Measurements from ENCODE around the gene LZTFL1.
"Not testable (repeated sequence)": the region's sequence is repeated elsewhere in the genome, so short reads cannot be mapped to it uniquely, and the experiment has no call there.

Gene LZTFL1

GRCh38 chr3:45864760-45865519 lies 23.0 kb upstream of the LZTFL1 start:
- no peak for DNase-seq (ENCODE audit: low spot score)

GRCh38 chr3:45861043-45861719 lies 19.3 kb upstream of the LZTFL1 start:
- DNase-seq (ENCODE audit: low spot score) = no peak

GRCh38 chr3:45860481-45860880 lies 18.6 kb upstream of the LZTFL1 start:
- DNase-seq (ENCODE audit: low spot score) = no peak

- DNase-seq (ENCODE audit: low spot score) = no peak
These were observed 17.1 kb upstream of the LZTFL1 start for GRCh38 chr3:45858809-45859543.

GRCh38 chr3:45857024-45857423 lies 15.1 kb upstream of the LZTFL1 start:
- not testable (repeated sequence) for DNase-seq (ENCODE audit: low spot score)

GRCh38 chr3:45856323-45856722 lies 14.4 kb upstream of the LZTFL1 start:
- not testable (repeated sequence) for DNase-seq (ENCODE audit: low spot score)

- DNase-seq (ENCODE audit: low spot score) = no peak
These were observed 10.9 kb upstream of the LZTFL1 start for GRCh38 chr3:45852828-45853227.

GRCh38 chr3:45848392-45848791 lies 6.5 kb upstream of the LZTFL1 start:
- no peak for DNase-seq (ENCODE audit: low spot score)

GRCh38 chr3:45844616-45845015 lies 2.7 kb upstream of the LZTFL1 start:
- no peak for DNase-seq (ENCODE audit: low spot score)

GRCh38 chr3:45842851-45843625 lies 1.1 kb upstream of the LZTFL1 start:
- DNase-seq (ENCODE audit: low spot score) = no peak

GRCh38 chr3:45841420-45841756 lies 531 bp downstream of the LZTFL1 start:
- DNase-seq (ENCODE audit: low spot score) = no peak

- no peak for DNase-seq (ENCODE audit: low spot score)
These were observed 3.5 kb downstream of the LZTFL1 start for GRCh38 chr3:45838466-45838865.

GRCh38 chr3:45832699-45833098 lies 9.2 kb downstream of the LZTFL1 start:
- no peak for DNase-seq (ENCODE audit: low spot score)

GRCh38 chr3:45830121-45830520 lies 11.8 kb downstream of the LZTFL1 start:
- DNase-seq (ENCODE audit: low spot score) = no peak

- no peak for DNase-seq (ENCODE audit: low spot score)
These were observed 15.0 kb downstream of the LZTFL1 start for GRCh38 chr3:45826908-45827307.

- no peak for DNase-seq (ENCODE audit: low spot score)
These were observed 15.6 kb downstream of the LZTFL1 start for GRCh38 chr3:45826321-45826720.

- no peak for DNase-seq (ENCODE audit: low spot score)
These were observed 20.8 kb downstream of the LZTFL1 start for GRCh38 chr3:45821127-45821526.

- DNase-seq (ENCODE audit: low spot score) = no peak
These were observed 22.4 kb downstream of the LZTFL1 start for GRCh38 chr3:45819543-45819942.

- peak; percentile 47 for DNase-seq (ENCODE audit: low spot score)
These were observed 23.9 kb downstream of the LZTFL1 start for GRCh38 chr3:45817831-45818522.

- no peak for DNase-seq (ENCODE audit: low spot score)
These were observed 25.4 kb downstream of the LZTFL1 start for GRCh38 chr3:45816544-45816943.

- no peak for DNase-seq (ENCODE audit: low spot score)
These were observed 27.6 kb downstream of the LZTFL1 start for GRCh38 chr3:45814322-45814721.
